CD14-positive monocyte (primary cell): ENCODE data around the gene NEUROD2. TPM values are rescaled to one million over a fixed set of nuclear protein-coding genes. Genes with fewer than 3 reads are reported as not detected.

ENCODE experiments used
- DNase-seq, 3 donors: peaks; one replicate each; pipeline ENCODE4 v3.0.0-alpha.2; 2011 to 2022
- H2AFZ ChIP-seq: 2 replicates; pipeline ENCODE4 v1.6.0; 2012; ENCODE audit warnings: mild to moderate bottlenecking, low read depth, low read length, inconsistent platforms; ENCODE audit not compliant: insufficient read depth, poor library complexity, severe bottlenecking
- H3K27ac ChIP-seq, 2 donors: 1 replicate in 1 of 2; 2 replicates in 1 of 2; pipeline ENCODE4 v1.5.1; 2012 to 2013; ENCODE audit warnings: low read length in 2 of 2, control low read depth in 1 of 2, inconsistent platforms in 1 of 2, low read depth in 1 of 2, mild to moderate bottlenecking in 1 of 2
- H3K27me3 ChIP-seq, 2 donors: one replicate each; pipeline versions ENCODE4 v1.6.0 to v1.6.1; 2011 to 2013; ENCODE audit warnings: low read length in 2 of 2; ENCODE audit not compliant: control insufficient read depth in 2 of 2, insufficient read depth in 2 of 2
- H3K36me3 ChIP-seq, 2 donors: replicated peaks in 1 of 2; 1 replicate in 1 of 2; 2 replicates in 1 of 2; pipeline versions ENCODE4 v1.5.1 to v1.6.1; 2012 to 2013; ENCODE audit warnings: low read length in 2 of 2, control low read depth in 1 of 2, inconsistent platforms in 1 of 2, mild to moderate bottlenecking in 1 of 2; ENCODE audit not compliant: insufficient read depth in 2 of 2, control insufficient read depth in 1 of 2
- H3K4me1 ChIP-seq, 2 donors: 1 replicate in 1 of 2; 2 replicates in 1 of 2; pipeline versions ENCODE4 v1.5.1 to v1.6.1; 2012 to 2013; ENCODE audit warnings: low read length in 2 of 2, control low read depth in 1 of 2, inconsistent platforms in 1 of 2, mild to moderate bottlenecking in 1 of 2, moderate library complexity in 1 of 2; ENCODE audit not compliant: insufficient read depth in 2 of 2, control insufficient read depth in 1 of 2
- H3K4me2 ChIP-seq: replicated peaks from 2 replicates; pipeline ENCODE3; 2012; ENCODE audit warnings: low read length, moderate library complexity, mild to moderate bottlenecking; ENCODE audit not compliant: poor library complexity, severe bottlenecking; ENCODE audit errors: extremely low read depth
- H3K4me3 ChIP-seq, 3 experiments: fragments of 200-600 bp in 1 of 3; sonication (generic) in 1 of 3; replicated peaks in 1 of 3; 1 replicate in 2 of 3; 2 replicates in 1 of 3; pipeline ENCODE4 v1.5.1; 2011 to 2013; ENCODE audit warnings: low read length in 3 of 3, mild to moderate bottlenecking in 3 of 3, control low read depth in 2 of 3, low read depth in 2 of 3, inconsistent platforms in 1 of 3, moderate library complexity in 1 of 3
- H3K79me2 ChIP-seq: 2 replicates; pipeline ENCODE4 v1.6.0; 2012; ENCODE audit warnings: mild to moderate bottlenecking, control low read depth, inconsistent platforms, low read length, moderate library complexity; ENCODE audit not compliant: insufficient read depth
- H3K9ac ChIP-seq: 2 replicates; pipeline ENCODE4 v1.6.0; 2017; ENCODE audit warnings: low read length, mild to moderate bottlenecking; ENCODE audit not compliant: insufficient read depth, poor library complexity, severe bottlenecking
- H3K9me3 ChIP-seq, 2 donors: replicated peaks in 1 of 2; 1 replicate in 1 of 2; 2 replicates in 1 of 2; pipeline versions ENCODE4 v1.5.1 to v1.6.1; 2012 to 2013; ENCODE audit warnings: low read length in 2 of 2, control low read depth in 1 of 2; ENCODE audit not compliant: control insufficient read depth in 1 of 2, insufficient read depth in 1 of 2
- H4K20me1 ChIP-seq: 2 replicates; pipeline ENCODE4 v1.6.0; 2012; ENCODE audit warnings: mild to moderate bottlenecking, low read length, control low read depth, moderate library complexity; ENCODE audit not compliant: insufficient read depth
- H3K27ac Mint-ChIP-seq, 7 donors: one replicate each; pipeline ENCODE4 v1.8.0; 2020; ENCODE audit warnings: mild to moderate bottlenecking in 7 of 7, mixed read lengths in 7 of 7, moderate library complexity in 6 of 7, inconsistent platforms in 2 of 7
- H3K27me3 Mint-ChIP-seq, 3 donors: one replicate each; pipeline ENCODE4 v1.8.0; 2021 to 2022; ENCODE audit warnings: low read depth in 3 of 3, mild to moderate bottlenecking in 3 of 3, mixed read lengths in 3 of 3, moderate library complexity in 3 of 3, inconsistent platforms in 1 of 3
- H3K36me3 Mint-ChIP-seq, 2 donors: one replicate each; pipeline ENCODE4 v1.8.0; 2020; ENCODE audit warnings: mixed read lengths in 2 of 2, inconsistent platforms in 1 of 2, mild to moderate bottlenecking in 1 of 2
- H3K4me1 Mint-ChIP-seq: one replicate; pipeline ENCODE4 v1.8.0; 2020; ENCODE audit warnings: mild to moderate bottlenecking, mixed read lengths
- H3K4me3 Mint-ChIP-seq, 2 donors: one replicate each; pipeline ENCODE4 v1.8.0; 2020; ENCODE audit warnings: mild to moderate bottlenecking in 2 of 2, mixed read lengths in 2 of 2, moderate library complexity in 1 of 2
- H3K9me3 Mint-ChIP-seq, 7 donors: one replicate each; pipeline ENCODE4 v1.8.0; 2020 to 2022; ENCODE audit warnings: mixed read lengths in 7 of 7, mild to moderate bottlenecking in 6 of 7, moderate library complexity in 6 of 7, inconsistent platforms in 2 of 7
- WGBS: methylation state at CpG from one replicate; pipeline ENCODE4 v1.1.5; 2013; ENCODE audit warnings: missing lambda C conversion rate; ENCODE audit not compliant: insufficient coverage; 5-methylcytosine and 5-hydroxymethylcytosine counted together
- intact Hi-C, 2 donors: fragments of 100-400 bp; cut with micrococcal nuclease; formaldehyde crosslinking; loops; one replicate each; pipeline versions ENCODE4 v1.15.0 to v1.15.1; 2023
- polyA plus RNA-seq, 3 donors: library from polyadenylated mRNA; depleted of rRNA in 1 of 3; unstranded in 2 of 3; stranded (reverse) in 1 of 3; fragments of 300-500 nt in 2 of 3; fragments of >200 nt in 1 of 3; fragmentation: Illumina TruSeq in 2 of 3; gene quantifications; 1 replicate in 2 of 3; 2 replicates in 1 of 3; pipeline ENCODE4 v1.2.3, GENCODE V29; 2012 to 2021
- TF ChIP-seq, protein P1 (sequence below): fragments of 200-600 bp; IDR thresholded peaks from one replicate; pipeline ENCODE4 v1.8.0; 2022; ENCODE audit warnings: antibody characterized with exemption, mild to moderate bottlenecking

The NEUROD2 gene
- polyA plus RNA-seq, 3 donors = not detected

DNA sequence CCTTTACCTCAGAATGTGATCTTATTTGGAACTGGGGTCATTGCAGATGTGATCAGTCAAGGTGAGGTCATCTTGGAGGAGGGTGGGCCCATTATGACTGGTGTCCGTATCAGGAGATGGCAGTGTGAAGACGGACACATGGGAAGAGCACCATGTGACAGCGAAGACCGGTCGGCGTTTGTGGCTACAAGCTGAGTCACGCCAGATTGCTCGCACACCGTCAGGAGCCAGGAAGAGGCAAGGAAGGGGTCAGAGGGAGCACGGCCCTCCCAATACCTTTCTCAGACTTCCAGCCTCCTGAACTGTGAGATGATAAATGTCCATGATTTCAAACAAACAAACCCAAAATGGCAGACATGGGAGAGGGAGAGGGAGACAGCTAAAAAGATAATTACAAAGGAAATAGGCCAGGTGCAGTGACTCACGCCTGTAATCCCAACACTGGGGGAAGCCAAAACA, 42.4 kb upstream of the NEUROD2 start:
- Histone ChIP-seq H3K4me2 (no peak overlapping the region), H3K9ac (no peak overlapping the region), H3K36me3 (peaks cover 6 to 30% of the 10 kb centered on the region in 2 donors), H3K4me1 (peaks cover 0 to 2% of the 10 kb centered on the region in 2 donors), H2AFZ (no peak overlapping the region), H3K4me3 (no peak overlapping the region), H3K27me3 (no peaks in the 10 kb centered on the region), H4K20me1 (peaks cover 99% of the 10 kb centered on the region), H3K9me3 (no peaks in the 10 kb centered on the region), H3K27ac (no peak overlapping the region), H3K79me2 (peaks cover 54% of the 10 kb centered on the region)
- Mint-ChIP-seq H3K4me3 (no peak overlapping the region), H3K4me1 (peaks cover 23% of the 10 kb centered on the region), H3K36me3 (peaks cover 38 to 40% of the 10 kb centered on the region in 2 donors), H3K9me3 (no peaks in the 10 kb centered on the region), H3K27me3 (peaks cover 0 to 2% (median 0%) of the 10 kb centered on the region in 3 donors), H3K27ac (no peak overlapping the region)
- intact Hi-C loops = no loop called here
- WGBS = 96% methylated on average over 5 of the region's 11 CpGs
- TF ChIP-seq, protein P1, sequence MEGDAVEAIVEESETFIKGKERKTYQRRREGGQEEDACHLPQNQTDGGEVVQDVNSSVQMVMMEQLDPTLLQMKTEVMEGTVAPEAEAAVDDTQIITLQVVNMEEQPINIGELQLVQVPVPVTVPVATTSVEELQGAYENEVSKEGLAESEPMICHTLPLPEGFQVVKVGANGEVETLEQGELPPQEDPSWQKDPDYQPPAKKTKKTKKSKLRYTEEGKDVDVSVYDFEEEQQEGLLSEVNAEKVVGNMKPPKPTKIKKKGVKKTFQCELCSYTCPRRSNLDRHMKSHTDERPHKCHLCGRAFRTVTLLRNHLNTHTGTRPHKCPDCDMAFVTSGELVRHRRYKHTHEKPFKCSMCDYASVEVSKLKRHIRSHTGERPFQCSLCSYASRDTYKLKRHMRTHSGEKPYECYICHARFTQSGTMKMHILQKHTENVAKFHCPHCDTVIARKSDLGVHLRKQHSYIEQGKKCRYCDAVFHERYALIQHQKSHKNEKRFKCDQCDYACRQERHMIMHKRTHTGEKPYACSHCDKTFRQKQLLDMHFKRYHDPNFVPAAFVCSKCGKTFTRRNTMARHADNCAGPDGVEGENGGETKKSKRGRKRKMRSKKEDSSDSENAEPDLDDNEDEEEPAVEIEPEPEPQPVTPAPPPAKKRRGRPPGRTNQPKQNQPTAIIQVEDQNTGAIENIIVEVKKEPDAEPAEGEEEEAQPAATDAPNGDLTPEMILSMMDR = no peak
- DNase-seq = no peak

DNA sequence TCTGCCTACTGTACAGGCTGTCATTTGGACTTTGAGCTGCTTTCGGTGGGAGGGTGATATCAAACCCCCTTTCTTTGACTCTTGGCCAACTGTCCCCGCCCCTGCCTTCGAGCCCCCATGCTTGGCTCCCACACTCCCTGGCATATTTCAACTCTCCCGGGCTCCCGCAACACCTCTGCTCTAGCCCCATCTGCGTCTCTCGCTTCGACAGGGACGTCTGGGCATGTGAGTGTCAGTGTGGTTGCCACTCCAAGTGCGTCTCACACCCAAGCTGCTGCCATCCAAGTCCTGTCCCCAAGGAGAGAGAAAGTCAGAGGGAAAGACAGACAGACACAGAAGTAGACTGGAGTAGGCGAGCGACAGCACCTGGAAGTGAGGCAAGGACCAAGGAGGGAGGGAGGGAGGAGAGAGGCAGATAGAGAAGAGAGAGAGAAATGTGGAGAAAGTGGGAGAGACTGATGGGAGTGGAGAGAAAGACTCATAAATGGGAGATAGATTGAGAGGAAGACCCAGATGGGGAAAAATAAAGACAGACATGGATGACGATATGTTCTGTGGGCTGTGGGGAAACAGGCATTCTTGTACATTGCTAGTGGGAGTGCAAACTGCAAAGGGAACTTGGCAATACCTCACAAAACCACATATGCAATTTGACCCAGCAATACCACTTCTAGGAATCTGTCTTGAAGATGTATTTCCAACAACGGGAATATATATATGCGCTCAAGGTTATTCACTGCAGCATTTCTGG, 41.1 kb upstream of the NEUROD2 start:
- 90% methylated on average over 12 of the region's 15 CpGs for WGBS
- H3K9me3 Mint-ChIP-seq = no peaks in the 10 kb centered on the region
- no peak overlapping the region for H3K4me3 Mint-ChIP-seq
- Histone ChIP-seq H3K36me3 (peaks cover 0 to 21% of the 10 kb centered on the region in 2 donors), H2AFZ (no peak overlapping the region), H3K4me3 (no peak overlapping the region), H3K4me1 (peaks cover 0 to 2% of the 10 kb centered on the region in 2 donors), H3K9me3 (no peaks in the 10 kb centered on the region), H3K4me2 (no peak overlapping the region), H4K20me1 (peaks cover 99% of the 10 kb centered on the region), H3K9ac (no peak overlapping the region), H3K79me2 (peaks cover 63% of the 10 kb centered on the region), H3K27ac (no peak overlapping the region), H3K27me3 (no peaks in the 10 kb centered on the region)
- H3K27me3 Mint-ChIP-seq = peaks cover 0 to 2% (median 0%) of the 10 kb centered on the region in 3 donors
- no peak for DNase-seq
- H3K36me3 Mint-ChIP-seq = peaks cover 32% of the 10 kb centered on the region in 2 donors
- H3K27ac Mint-ChIP-seq = peak overlapping the region in 3 of 7 donors; percentile 2 to 28 (median 27)
- TF ChIP-seq, protein P1 = no peak
- H3K4me1 Mint-ChIP-seq = peaks cover 22% of the 10 kb centered on the region
- intact Hi-C loops = no loop called here
